ENCODE data around the gene CCDC187.

The CCDC187 gene

DNA sequence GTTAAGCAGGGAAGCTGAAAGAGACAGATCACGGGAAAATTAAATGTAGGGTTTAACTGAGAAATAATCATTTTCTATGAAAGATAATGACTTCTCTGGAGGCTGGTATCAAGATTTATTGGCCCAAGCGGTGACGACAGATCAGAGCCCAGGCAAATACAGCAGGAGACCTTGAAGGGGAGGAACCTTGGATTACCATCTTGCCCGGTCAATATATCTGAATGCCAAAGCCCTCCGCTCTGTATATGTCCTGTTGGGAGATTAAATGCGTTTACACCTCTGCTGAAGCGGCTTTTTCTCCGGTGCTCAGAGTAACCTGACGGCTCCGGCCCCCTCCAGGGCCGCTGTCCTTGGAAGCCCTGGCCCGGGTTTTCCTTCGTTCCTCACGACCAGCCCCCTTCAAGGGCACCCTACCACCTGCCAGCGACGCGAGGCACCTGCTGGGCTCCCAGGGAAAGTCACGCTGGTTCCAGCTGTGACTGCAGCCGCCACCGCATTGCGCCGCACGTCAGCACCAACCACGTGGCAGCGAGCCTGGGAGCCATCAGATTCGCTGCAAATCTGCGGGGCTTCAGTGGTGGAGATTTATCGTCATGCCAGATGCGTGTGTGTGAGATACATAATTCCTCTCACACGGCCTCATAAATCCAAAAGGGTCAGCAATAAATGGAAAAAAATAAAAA lies 53.9 kb downstream of the CCDC187 start:
- DNase-seq (ENCODE audit: insufficient read length) (no peak), FAIRE-seq (no peak)
- no peak for TF ChIP-seq TAF1 (IDR thresholded peaks at IDR 0.05; ENCODE audit: borderline replicate concordance, low read depth, low read length)
- TF ChIP-seq POLR2A (IDR thresholded peaks at IDR 0.05; ENCODE audit: low read depth, low read length): no peak
- no peak for TF ChIP-seq POLR2AphosphoS5 (IDR thresholded peaks at IDR 0.05; ENCODE audit: low read depth, low read length)

DNA sequence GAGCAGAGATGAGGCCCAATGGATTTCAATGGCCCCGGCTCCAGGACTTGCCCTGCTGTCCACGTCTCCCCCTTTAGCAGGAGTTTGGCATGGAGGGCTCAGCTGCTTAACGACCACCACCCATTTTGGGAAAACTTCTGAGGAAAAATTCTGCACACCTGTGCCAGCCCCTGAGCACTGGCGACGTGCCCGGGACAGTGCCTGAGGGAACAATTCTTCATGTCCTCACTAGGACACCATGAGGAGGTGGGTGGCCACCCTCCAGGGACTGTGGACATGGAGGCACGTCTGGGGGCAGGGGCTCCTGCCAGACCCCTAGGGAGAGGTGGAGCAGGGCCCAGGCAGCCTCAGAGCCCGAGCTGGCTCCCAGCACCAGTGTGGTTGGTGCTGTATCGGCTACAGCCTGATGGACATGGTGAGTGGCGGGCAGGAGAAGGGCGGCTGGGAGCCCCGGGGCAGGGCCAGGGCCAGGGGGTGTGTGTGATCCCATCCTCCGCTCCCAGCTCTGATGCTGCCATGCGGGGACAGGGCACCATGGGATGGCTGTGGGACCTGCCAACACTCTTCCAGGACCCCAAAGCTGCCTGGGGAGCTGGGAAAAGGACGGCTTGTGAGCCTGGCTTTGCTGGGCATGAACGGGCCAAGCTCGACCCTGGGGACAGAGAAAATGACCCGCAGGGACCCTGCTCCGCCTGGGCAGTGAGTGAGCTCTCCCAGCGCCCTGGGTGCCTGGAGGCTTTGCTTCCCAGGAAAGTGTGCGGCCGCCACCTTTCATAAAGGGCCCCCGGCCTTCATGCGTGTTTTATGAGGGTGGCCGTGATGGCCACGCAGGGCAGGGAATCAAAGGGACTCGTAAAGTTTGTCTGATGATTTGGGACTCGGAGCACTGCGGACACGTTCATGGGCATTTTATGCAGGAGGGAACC lies 54.7 kb downstream of the CCDC187 start:
- FAIRE-seq: no peak
- TF ChIP-seq POLR2A (IDR thresholded peaks at IDR 0.05; ENCODE audit: low read depth, low read length): no peak
- no peak for TF ChIP-seq POLR2AphosphoS5 (IDR thresholded peaks at IDR 0.05; ENCODE audit: low read depth, low read length)
- TF ChIP-seq TAF1 (IDR thresholded peaks at IDR 0.05; ENCODE audit: borderline replicate concordance, low read depth, low read length): no peak
- no peak for DNase-seq (ENCODE audit: insufficient read length)

DNA sequence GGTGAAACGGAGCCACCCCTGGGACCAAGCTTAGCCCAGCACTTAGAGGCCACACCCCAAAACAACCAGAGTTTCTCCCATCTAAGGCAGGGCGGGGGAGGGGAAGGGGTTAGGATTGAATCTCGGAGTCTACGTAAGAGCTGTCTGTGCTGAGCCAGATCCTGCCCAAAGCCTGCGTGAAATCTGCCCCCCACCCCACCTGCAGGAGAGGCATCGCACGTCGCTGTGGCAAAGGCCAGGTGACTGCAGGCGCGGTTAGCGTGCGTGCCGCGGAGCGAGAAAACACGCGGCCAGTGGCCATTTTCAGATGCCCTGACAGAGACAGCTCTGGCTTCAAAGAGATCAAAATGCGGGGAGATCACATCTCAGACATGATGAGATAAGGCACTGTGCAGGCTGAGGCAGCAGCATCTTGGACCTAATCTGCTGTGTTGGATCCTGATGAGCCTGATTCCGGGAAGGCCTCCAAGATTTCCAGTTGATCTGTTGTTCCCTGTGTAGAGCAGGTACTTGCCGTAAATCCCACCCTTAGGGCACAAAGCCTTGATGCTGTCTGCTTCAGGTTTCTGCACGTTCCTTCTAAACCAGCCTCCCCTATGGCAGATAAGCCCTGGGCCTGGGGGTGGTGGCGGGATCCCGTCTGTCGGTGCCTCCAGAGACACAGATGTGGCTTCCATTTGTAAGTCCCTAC lies 55.8 kb downstream of the CCDC187 start:
- FAIRE-seq: no peak

DNA sequence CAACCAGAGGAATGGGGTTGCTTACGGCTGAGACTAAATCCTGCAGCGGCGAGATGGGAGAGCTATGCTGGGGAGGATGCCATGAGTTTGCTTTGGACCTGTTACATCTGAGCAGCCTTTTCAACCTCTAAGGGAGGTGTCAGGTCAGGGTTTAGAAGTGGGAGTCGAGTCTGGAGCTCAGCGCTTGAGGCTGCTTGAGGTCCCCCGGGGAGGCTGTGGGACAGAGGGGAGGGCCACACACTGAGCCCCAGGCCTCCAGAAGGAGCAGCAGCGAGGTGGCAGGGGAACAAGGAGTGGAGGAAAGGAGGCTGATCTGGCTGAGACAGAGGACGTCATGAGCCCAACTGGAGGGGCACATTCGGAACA lies 56.4 kb downstream of the CCDC187 start:
- TF ChIP-seq TAF1 (IDR thresholded peaks at IDR 0.05; ENCODE audit: borderline replicate concordance, low read depth, low read length) (no peak), POLR2AphosphoS5 (IDR thresholded peaks at IDR 0.05; ENCODE audit: low read depth, low read length) (no peak), POLR2A (IDR thresholded peaks at IDR 0.05; ENCODE audit: low read depth, low read length) (no peak)
- DNase-seq (ENCODE audit: insufficient read length): no peak
- no peak for FAIRE-seq

More for the DNA sequence above, 55.8 kb downstream of the CCDC187 start:
- TF ChIP-seq POLR2A (IDR thresholded peaks at IDR 0.05; ENCODE audit: low read depth, low read length) (no peak), POLR2AphosphoS5 (IDR thresholded peaks at IDR 0.05; ENCODE audit: low read depth, low read length) (no peak), TAF1 (IDR thresholded peaks at IDR 0.05; ENCODE audit: borderline replicate concordance, low read depth, low read length) (no peak)
- DNase-seq (ENCODE audit: insufficient read length): no peak

DNA sequence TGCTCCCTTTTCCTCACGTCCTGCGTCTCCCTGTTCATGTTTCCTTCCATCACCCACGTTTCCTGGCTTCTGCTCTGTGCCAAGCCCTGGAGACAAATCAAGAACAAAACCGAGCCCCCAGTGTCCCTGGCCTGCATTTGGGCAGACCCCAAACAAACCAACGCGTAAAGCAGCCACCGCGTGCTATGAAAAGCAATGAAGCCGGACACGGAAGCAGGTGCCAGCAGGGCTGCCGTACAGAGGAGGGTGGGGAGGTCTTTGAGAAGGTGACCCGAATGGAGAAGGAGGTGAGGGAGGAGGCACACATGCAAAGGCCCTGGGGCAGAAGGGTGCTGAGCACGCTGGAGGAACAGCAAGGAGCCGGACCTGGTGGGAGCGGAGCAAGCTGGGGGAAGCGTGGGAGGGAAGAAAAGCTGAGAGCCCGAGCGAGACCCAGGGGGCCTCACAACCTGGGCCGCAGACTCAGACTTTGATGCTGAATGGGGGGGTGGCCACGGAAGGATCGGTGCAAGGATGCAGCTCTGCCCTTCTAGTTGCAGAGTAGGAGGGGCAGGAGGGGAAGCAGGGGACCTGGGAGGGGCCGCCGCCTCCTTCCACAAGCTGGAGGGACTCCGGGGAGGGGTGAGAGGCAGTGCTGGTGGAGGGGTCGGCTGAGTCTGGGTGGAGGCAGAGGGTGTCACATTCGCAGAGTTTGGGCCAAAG lies 56.9 kb downstream of the CCDC187 start:
- FAIRE-seq (no peak), DNase-seq (ENCODE audit: insufficient read length) (no peak)
- TF ChIP-seq TAF1 (IDR thresholded peaks at IDR 0.05; ENCODE audit: borderline replicate concordance, low read depth, low read length) (no peak), POLR2AphosphoS5 (IDR thresholded peaks at IDR 0.05; ENCODE audit: low read depth, low read length) (no peak), POLR2A (IDR thresholded peaks at IDR 0.05; ENCODE audit: low read depth, low read length) (no peak)

DNA sequence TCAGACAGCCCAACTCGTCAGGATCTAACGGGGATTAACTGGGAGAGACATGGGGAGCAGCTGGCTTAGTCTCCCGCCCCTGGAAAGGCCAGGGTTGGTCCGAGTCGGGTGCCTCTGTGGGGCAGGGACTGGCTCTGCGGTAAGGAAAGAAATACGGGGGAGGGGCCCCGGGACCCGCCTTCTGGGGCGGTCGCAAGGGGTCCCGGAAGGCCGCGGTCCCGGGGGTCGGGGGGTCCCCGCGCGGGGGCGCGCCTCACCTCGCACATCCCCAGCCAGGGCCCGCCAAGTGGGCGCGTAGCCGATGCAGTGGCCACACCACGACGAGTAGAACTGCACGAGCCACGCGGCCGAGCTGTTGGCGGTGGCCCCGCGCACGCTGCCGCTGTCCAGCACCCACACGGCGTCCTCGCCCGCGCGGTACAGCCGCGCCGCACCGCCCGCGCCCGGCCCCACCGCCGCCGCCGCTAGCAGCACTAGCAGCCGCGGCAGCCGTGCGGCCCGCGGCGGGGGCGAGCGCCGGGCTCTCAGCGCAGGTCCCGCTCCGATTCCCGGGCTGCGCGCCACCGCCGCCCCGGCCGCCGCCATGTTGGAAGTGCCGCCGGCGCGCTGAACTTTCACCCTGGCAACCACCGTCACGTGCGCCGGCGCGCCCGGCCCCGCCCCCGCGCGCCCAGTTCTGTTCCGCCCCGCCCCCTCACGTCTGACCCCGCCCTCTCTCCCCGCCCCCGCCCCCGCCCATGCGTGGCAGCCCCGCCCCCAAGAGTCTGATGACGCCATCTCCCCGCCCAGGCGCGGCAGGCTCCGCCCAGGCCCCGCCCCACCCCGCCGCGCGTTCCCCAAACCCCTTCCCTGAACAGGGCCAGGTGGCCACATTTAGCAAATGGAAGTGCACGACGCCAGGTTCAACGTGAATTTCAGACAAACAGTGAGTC lies 58.4 kb downstream of the CCDC187 start, which contains the start of gene QSOX2:
TSS of gene QSOX2 (minus strand) at position 594 of the 932 bp plus-strand sequence. CDS start at position 585, 9 bp downstream.
- DNase-seq (ENCODE audit: insufficient read length): peak; percentile 75
- TF ChIP-seq POLR2A (IDR thresholded peaks at IDR 0.05; ENCODE audit: low read depth, low read length) (peak; percentile 65; the same call in 1 of the 2 replicates), TAF1 (IDR thresholded peaks at IDR 0.05; ENCODE audit: borderline replicate concordance, low read depth, low read length) (peak; percentile 83; the same call in 1 of the 2 replicates), POLR2AphosphoS5 (IDR thresholded peaks at IDR 0.05; ENCODE audit: low read depth, low read length) (no peak)
- FAIRE-seq: peak; percentile 95

DNA sequence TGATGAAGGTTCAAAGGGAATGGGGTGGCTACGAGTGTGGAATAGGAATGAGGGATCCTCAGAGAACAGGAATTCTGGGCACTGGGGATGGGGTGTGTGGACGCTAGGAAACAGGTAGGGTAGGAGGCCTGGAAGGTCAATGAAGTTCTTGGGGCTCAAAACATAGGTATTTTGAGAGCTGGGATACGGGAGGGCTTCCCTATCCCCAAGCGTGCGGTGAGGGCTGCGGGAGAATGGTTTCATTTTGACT lies 59.0 kb downstream of the CCDC187 start:
- TF ChIP-seq POLR2AphosphoS5 (IDR thresholded peaks at IDR 0.05; ENCODE audit: low read depth, low read length): no peak
- TF ChIP-seq POLR2A (IDR thresholded peaks at IDR 0.05; ENCODE audit: low read depth, low read length): no peak
- TF ChIP-seq TAF1 (IDR thresholded peaks at IDR 0.05; ENCODE audit: borderline replicate concordance, low read depth, low read length): no peak
- FAIRE-seq (no peak), DNase-seq (ENCODE audit: insufficient read length) (no peak)

DNA sequence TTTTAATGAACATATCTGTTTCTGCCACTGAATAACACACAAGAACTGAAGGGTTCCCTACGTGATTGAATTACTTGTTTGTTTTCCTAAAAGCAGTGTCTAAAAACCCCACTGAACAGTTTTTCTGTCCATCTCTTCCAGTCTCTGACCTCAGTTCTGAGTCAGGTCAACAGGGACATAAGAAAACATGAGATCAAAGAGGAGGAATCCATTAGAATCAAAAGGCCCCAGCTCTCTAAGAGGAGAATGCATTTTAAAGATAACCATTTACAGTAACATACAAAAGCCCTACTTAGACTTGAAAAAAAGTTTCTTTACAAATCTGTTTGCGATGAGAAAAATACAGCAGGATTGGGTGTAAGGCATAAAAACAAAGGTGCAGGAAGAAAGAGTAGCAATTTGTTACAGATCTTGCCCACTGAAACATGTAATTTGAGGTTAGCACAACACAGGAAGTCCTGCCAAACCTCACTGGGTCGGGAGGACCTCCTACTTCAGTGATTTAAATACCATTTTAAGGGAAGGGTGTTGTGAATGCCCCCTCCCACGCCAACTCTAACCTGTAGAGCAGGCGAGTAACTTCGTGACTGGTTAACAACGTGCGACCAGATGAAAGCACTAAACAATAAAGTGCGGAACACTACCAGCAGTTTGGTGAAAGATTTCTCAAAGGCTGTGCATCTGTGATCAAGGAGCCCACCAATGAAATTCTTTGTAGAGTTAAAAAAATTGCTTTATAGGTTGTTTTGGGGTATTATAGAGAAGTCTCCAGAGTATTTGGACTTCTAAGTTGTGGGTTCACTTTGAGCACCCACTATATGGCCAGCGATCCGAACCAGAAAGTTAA lies 59.5 kb downstream of the CCDC187 start:
- TF ChIP-seq POLR2AphosphoS5 (IDR thresholded peaks at IDR 0.05; ENCODE audit: low read depth, low read length) (no peak), POLR2A (IDR thresholded peaks at IDR 0.05; ENCODE audit: low read depth, low read length) (0 out of 2 replicates have a peak, but pooled peaks have one; percentile 24)
- peak; percentile 90 for FAIRE-seq
- no peak for DNase-seq (ENCODE audit: insufficient read length)

DNA sequence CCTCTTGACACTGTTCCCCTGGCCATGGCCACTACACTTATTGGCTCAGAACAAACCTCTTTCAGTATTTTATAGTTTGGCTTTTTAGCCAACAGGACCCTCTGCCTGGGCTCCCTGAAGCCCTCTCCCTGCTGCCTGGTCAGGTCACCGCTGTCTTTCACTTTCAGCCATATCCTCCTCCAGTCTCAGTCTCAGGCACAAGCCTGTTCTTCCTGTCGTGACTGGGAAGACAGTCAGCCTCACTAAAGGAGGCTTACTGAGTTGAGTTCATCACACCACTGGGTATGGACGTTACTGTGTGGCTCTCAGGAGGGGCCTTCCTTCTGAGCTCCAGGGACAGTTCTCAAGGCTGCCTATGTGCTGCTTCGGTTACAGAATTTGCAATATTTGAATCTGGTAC lies 60.3 kb downstream of the CCDC187 start:
- peak; percentile 94 for FAIRE-seq
- DNase-seq (ENCODE audit: insufficient read length): no peak
- no peak for TF ChIP-seq POLR2A (IDR thresholded peaks at IDR 0.05; ENCODE audit: low read depth, low read length)
- no peak for TF ChIP-seq TAF1 (IDR thresholded peaks at IDR 0.05; ENCODE audit: borderline replicate concordance, low read depth, low read length)
- TF ChIP-seq POLR2AphosphoS5 (IDR thresholded peaks at IDR 0.05; ENCODE audit: low read depth, low read length): no peak

Measured in GM12892 (cell line).